B cell (primary cell): ENCODE results near the gene ZNF335. TPM values are rescaled to one million over a fixed set of nuclear protein-coding genes. Genes with fewer than 3 reads are reported as not detected.
A peak's percentile ranks its signal among the peaks of the same experiment; 100 is the strongest.

Experiments used
- ATAC-seq: fragments of 200-7000 bp; cut with Tn5 transposase; one replicate; pipeline ENCODE4 v1.10.0; 2021; ENCODE audit warnings: low read depth, mild to moderate bottlenecking, moderate number of reproducible peaks, moderate library complexity
- CTCF ChIA-PET: fragments of 350-600 bp; sonication (Branson Sonifier 250); formaldehyde crosslinking; loops from one replicate; lab custom pipeline; 2021; ENCODE audit warnings: antibody characterized with exemption, inconsistent platforms; lab: Charles Lee
- POLR2A ChIA-PET: fragments of 350-600 bp; sonication (Branson Sonifier 250); formaldehyde crosslinking; loops from one replicate; lab custom pipeline; 2021; ENCODE audit warnings: antibody characterized with exemption; lab: Charles Lee
- DNase-seq: peaks from one replicate; pipeline ENCODE4 v3.0.0; 2013
- H2AFZ ChIP-seq: 2 replicates; pipeline ENCODE4 v1.6.1; 2012; ENCODE audit warnings: mild to moderate bottlenecking, low read depth, low read length; ENCODE audit not compliant: insufficient read depth, poor library complexity, severe bottlenecking
- H3K27ac ChIP-seq, 2 donors: 1 replicate in 1 of 2; 2 replicates in 1 of 2; pipeline ENCODE4 v1.5.1; 2012 to 2013; ENCODE audit warnings: low read length in 2 of 2, mild to moderate bottlenecking in 2 of 2, moderate library complexity in 1 of 2
- H3K27me3 ChIP-seq, 4 experiments: fragments of 200-600 bp in 1 of 4; sonication (generic) in 1 of 4; replicated peaks in 1 of 4; 1 replicate in 2 of 4; 2 replicates in 2 of 4; pipeline versions ENCODE4 v1.6.1 to v1.7.0; 2013 to 2016; ENCODE audit warnings: low read length in 3 of 4, mild to moderate bottlenecking in 2 of 4, mixed read lengths in 1 of 4, moderate library complexity in 1 of 4; ENCODE audit not compliant: insufficient read depth in 4 of 4, control insufficient read depth in 3 of 4; ENCODE audit errors: control extremely low read depth in 1 of 4
- H3K36me3 ChIP-seq, 2 experiments: replicated peaks in 1 of 2; 1 replicate in 1 of 2; 2 replicates in 1 of 2; pipeline versions ENCODE4 v1.6.1 to v1.7.1; 2013; ENCODE audit warnings: low read length in 1 of 2; ENCODE audit not compliant: insufficient read depth in 2 of 2, control insufficient read depth in 1 of 2; ENCODE audit errors: control extremely low read depth in 1 of 2, extremely low read depth in 1 of 2
- H3K4me1 ChIP-seq, 2 donors: fragments of 200-600 bp in 1 of 2; sonication (generic) in 1 of 2; 1 replicate in 1 of 2; 2 replicates in 1 of 2; pipeline versions ENCODE4 v1.5.1 to v1.6.1; 2013 to 2017; ENCODE audit warnings: low read length in 2 of 2; ENCODE audit not compliant: control insufficient read depth in 2 of 2, insufficient read depth in 2 of 2
- H3K4me2 ChIP-seq: replicated peaks from 2 replicates; pipeline ENCODE3; 2012; ENCODE audit warnings: mild to moderate bottlenecking, low read depth, low read length; ENCODE audit not compliant: poor library complexity, severe bottlenecking
- H3K4me3 ChIP-seq, 5 experiments: fragments of 200-600 bp in 1 of 5; sonication (generic) in 1 of 5; 1 replicate in 3 of 5; 2 replicates in 2 of 5; pipeline versions ENCODE4 v1.5.1 to v1.7.0; 2011 to 2016; ENCODE audit warnings: low read length in 4 of 5, mild to moderate bottlenecking in 4 of 5, low read depth in 2 of 5, control low read depth in 1 of 5, moderate library complexity in 1 of 5; ENCODE audit not compliant: insufficient read depth in 1 of 5; ENCODE audit errors: control extremely low read depth in 1 of 5, extremely low read depth in 1 of 5
- H3K79me2 ChIP-seq: fragments of 200-600 bp; sonication (generic); one replicate; pipeline ENCODE4 v1.6.0; 2016; ENCODE audit warnings: low read length; ENCODE audit not compliant: control insufficient read depth, insufficient read depth
- H3K9ac ChIP-seq: fragments of 200-600 bp; sonication (generic); 2 replicates; pipeline ENCODE4 v1.6.1; 2017; ENCODE audit warnings: mild to moderate bottlenecking, low read length, moderate library complexity
- H3K9me3 ChIP-seq, 3 donors: one replicate each; pipeline versions ENCODE4 v1.6.1 to v1.7.1; 2013; ENCODE audit warnings: low read length in 2 of 3; ENCODE audit not compliant: control insufficient read depth in 2 of 3, insufficient read depth in 1 of 3; ENCODE audit errors: control extremely low read depth in 1 of 3
- H4K20me1 ChIP-seq: 2 replicates; pipeline ENCODE4 v1.6.0; 2012; ENCODE audit warnings: mild to moderate bottlenecking, low read length; ENCODE audit not compliant: insufficient read depth, control insufficient read depth, poor library complexity, severe bottlenecking
- H3K27ac Mint-ChIP-seq: one replicate; pipeline ENCODE4 v1.8.0; 2021; ENCODE audit warnings: mixed read lengths
- H3K27me3 Mint-ChIP-seq: one replicate; pipeline ENCODE4 v1.8.0; 2021; ENCODE audit warnings: mixed read lengths
- H3K4me1 Mint-ChIP-seq: one replicate; pipeline ENCODE4 v1.8.0; 2021; ENCODE audit warnings: mixed read lengths
- H3K4me3 Mint-ChIP-seq: one replicate; pipeline ENCODE4 v1.8.0; 2021; ENCODE audit warnings: mixed read lengths
- H3K9me3 Mint-ChIP-seq: one replicate; pipeline ENCODE4 v1.8.0; 2022; ENCODE audit warnings: mixed read lengths; ENCODE audit not compliant: insufficient read depth
- CTCF ChIP-seq: fragments of 200-600 bp; IDR thresholded peaks from one replicate; pipeline ENCODE4 v1.8.0; 2022; ENCODE audit warnings: antibody characterized with exemption, mild to moderate bottlenecking
- EZH2 ChIP-seq: IDR thresholded peaks from 2 replicates; pipeline ENCODE4 v1.6.1; 2012; ENCODE audit warnings: borderline replicate concordance, low read depth, mild to moderate bottlenecking, moderate library complexity, low read length; ENCODE audit not compliant: insufficient read depth, poor library complexity, severe bottlenecking
- WGBS: methylation state at CpG from one replicate; pipeline ENCODE4 v1.1.5; 2013; ENCODE audit warnings: missing lambda C conversion rate; ENCODE audit not compliant: insufficient coverage; 5-methylcytosine and 5-hydroxymethylcytosine counted together
- intact Hi-C: fragments of 100-400 bp; cut with micrococcal nuclease; formaldehyde crosslinking; loops from one replicate; pipeline ENCODE4 v1.10.0; 2022
- polyA plus RNA-seq: library from polyadenylated mRNA; depleted of rRNA; stranded (reverse); fragments of >200 nt; gene quantifications from 2 replicates; pipeline ENCODE4 v1.2.3, GENCODE V29; 2012
- total RNA-seq, 2 donors: library from RNA; stranded (reverse); fragments of 120-200 nt in 1 of 2; gene quantifications; 1 replicate in 1 of 2; 2 replicates in 1 of 2; pipeline versions ENCODE4 v1.2.3 to v1.2.4, GENCODE V29; 2013 to 2022

Gene ZNF335
- total and polyA plus RNA-seq, 2 donors (not counting 1 experiment from before 2014, with no cell fraction given), result 62.3 to 62.7 TPM

- 52% methylated on average over 4 of the region's 6 CpGs for WGBS
- peak overlapping the region; percentile 93 for H3K4me3 Mint-ChIP-seq
- Histone ChIP-seq H3K27me3 (no peaks in the 10 kb centered on the region), H3K4me2 (peak overlapping the region; percentile 82), H3K4me3 (peak overlapping the region in 4 of 5 experiments; percentile 89 to 99 (median 93)), H4K20me1 (peaks cover 27% of the 10 kb centered on the region), H3K9me3 (no peaks in the 10 kb centered on the region), H2AFZ (no peak overlapping the region), H3K79me2 (peaks cover 39% of the 10 kb centered on the region), H3K9ac (peak overlapping the region; percentile 100), H3K27ac (peak overlapping the region in 1 of 2 donors; percentile 100), H3K36me3 (peaks cover 0 to 44% of the 10 kb centered on the region in 2 experiments), H3K4me1 (peaks cover 23 to 27% of the 10 kb centered on the region in 2 donors)
- intact Hi-C loops, result loop anchor here (2.0 to 5.0 kb wide), 3 partner anchors 43 to 608 kb away; partner anchors contain the start of genes DNTTIP1, SYS1 and WFDC3
- ChIA-PET POLR2A (interaction anchor here (0.7 to 4.7 kb wide), 9 partner anchors 21 to 1389 kb away, joined by 3 to 62 read pairs (median 5); partner anchors contain the start of genes NEURL2 and PCIF1), CTCF (interaction anchor here (0.8 to 6.4 kb wide), 34 partner anchors 8 to 468 kb away, joined by 3 to 59 read pairs (median 4); partner anchors contain the start of genes CTSA, NEURL2, PCIF1 and ZSWIM1)
- H3K4me1 Mint-ChIP-seq, result peaks cover 32% of the 10 kb centered on the region
- no peaks in the 10 kb centered on the region for H3K27me3 Mint-ChIP-seq
- H3K9me3 Mint-ChIP-seq, result no peaks in the 10 kb centered on the region
- DNase-seq (peak; percentile 60), ATAC-seq (no peak)
- peak; percentile 74 for TF ChIP-seq CTCF
- TF ChIP-seq EZH2, result no peak
- peak overlapping the region; percentile 100 for H3K27ac Mint-ChIP-seq
Observed at GRCh38 chr20:45969712-45970634, 2.0 kb downstream of the ZNF335 start.
